Neural cell (in vitro differentiated cells): ENCODE results near the gene NPIPB6. TPM values are rescaled to one million over a fixed set of nuclear protein-coding genes. Genes with fewer than 3 reads are reported as not detected.

Source experiments
- H2AFZ ChIP-seq: fragments of 200-600, 300-800 bp; sonication (generic), shearing (Covaris generic); 2 replicates; pipeline ENCODE4 v1.6.0; 2014; ENCODE audit warnings: low read depth, mild to moderate bottlenecking, antibody characterized with exemption, low read length, moderate library complexity
- H3F3A ChIP-seq: fragments of 200-600 bp; shearing (Covaris generic); 2 replicates; pipeline ENCODE4 v1.6.1; 2016; ENCODE audit warnings: mild to moderate bottlenecking, moderate library complexity, mixed read lengths, antibody characterized with exemption, low read length; ENCODE audit not compliant: insufficient read depth, poor library complexity, severe bottlenecking
- H3K27ac ChIP-seq: fragments of 200-600, 300-800 bp; sonication (generic), shearing (Covaris generic); 2 replicates; pipeline ENCODE4 v1.5.1; 2014; ENCODE audit warnings: mild to moderate bottlenecking, low read length, moderate library complexity
- H3K27me3 ChIP-seq: fragments of 300-800, 200-600 bp; sonication (generic), shearing (Covaris generic); 2 replicates; pipeline ENCODE4 v1.6.0; 2014; ENCODE audit warnings: mild to moderate bottlenecking, low read depth, low read length, moderate library complexity; ENCODE audit not compliant: insufficient read depth
- H3K36me3 ChIP-seq: fragments of 300-800, 200-600 bp; sonication (generic), shearing (Covaris generic); 2 replicates; pipeline ENCODE4 v1.5.1; 2014; ENCODE audit warnings: mild to moderate bottlenecking, antibody characterized with exemption, low read length, moderate library complexity; ENCODE audit not compliant: insufficient read depth
- H3K4me2 ChIP-seq: fragments of 300-800, 200-600 bp; sonication (generic), shearing (Covaris generic); 2 replicates; pipeline ENCODE4 v1.6.0; 2014; ENCODE audit warnings: mild to moderate bottlenecking, low read length
- H3K4me3 ChIP-seq: fragments of 300-800, 200-600 bp; sonication (generic), shearing (Covaris generic); 2 replicates; pipeline ENCODE4 v1.5.1; 2014; ENCODE audit warnings: mild to moderate bottlenecking, low read length, moderate library complexity
- H3K79me2 ChIP-seq: fragments of 200-600 bp; shearing (Covaris generic); replicated peaks from 2 replicates; pipeline ENCODE4 v1.6.0; 2014; ENCODE audit warnings: mild to moderate bottlenecking, low read length, moderate library complexity; ENCODE audit not compliant: insufficient read depth
- H3K9ac ChIP-seq: fragments of 300-800, 200-600 bp; sonication (generic), shearing (Covaris generic); 2 replicates; pipeline ENCODE4 v1.6.1; 2016; ENCODE audit warnings: mild to moderate bottlenecking, low read length, mixed read lengths
- H3K9me2 ChIP-seq: fragments of 200-600 bp; shearing (Covaris generic); 2 replicates; pipeline ENCODE4 v1.6.1; 2016; ENCODE audit warnings: mild to moderate bottlenecking, low read length, mixed read lengths; ENCODE audit not compliant: insufficient read depth
- H3K9me3 ChIP-seq: fragments of 200-600, 300-800 bp; sonication (generic), shearing (Covaris generic); 2 replicates; pipeline ENCODE4 v1.6.1; 2016; ENCODE audit warnings: mild to moderate bottlenecking, mixed run types, low read length, moderate library complexity, mixed read lengths
- H4K20me1 ChIP-seq: fragments of 200-600 bp; shearing (Covaris generic); 2 replicates; pipeline ENCODE4 v1.6.1; 2016; ENCODE audit warnings: mild to moderate bottlenecking, mixed run types; ENCODE audit not compliant: insufficient read depth
- CTCF ChIP-seq: fragments of 450-650 bp; IDR thresholded peaks from 2 replicates; pipeline ENCODE4 v1.5.1; 2014; ENCODE audit warnings: antibody characterized with exemption, mild to moderate bottlenecking, moderate library complexity; ENCODE audit not compliant: poor library complexity, severe bottlenecking
- EP300 ChIP-seq: fragments of 450-650 bp; conservative IDR thresholded peaks from 2 replicates; pipeline ENCODE4 v1.6.1; 2014; ENCODE audit warnings: antibody characterized with exemption, mild to moderate bottlenecking, moderate library complexity; ENCODE audit not compliant: poor library complexity, severe bottlenecking
- EZH2 ChIP-seq: fragments of 200-600, 300-800 bp; shearing (Covaris generic), sonication (generic); IDR thresholded peaks from 2 replicates; pipeline ENCODE4 v1.6.1; 2014; ENCODE audit warnings: antibody characterized with exemption, low read length, borderline replicate concordance, mild to moderate bottlenecking; ENCODE audit not compliant: insufficient read depth, poor library complexity, severe bottlenecking
- MXI1 ChIP-seq: fragments of 450-650 bp; conservative IDR thresholded peaks from 2 replicates; pipeline ENCODE4 v1.6.1; 2014; ENCODE audit warnings: antibody characterized with exemption, mild to moderate bottlenecking; ENCODE audit not compliant: poor library complexity, severe bottlenecking
- POLR2AphosphoS5 ChIP-seq: IDR thresholded peaks from 2 replicates; pipeline ENCODE4 v1.6.1; 2012
- RAD21 ChIP-seq: fragments of 450-650 bp; conservative IDR thresholded peaks from 2 replicates; pipeline ENCODE4 v1.6.1; 2014; ENCODE audit warnings: antibody characterized with exemption, mild to moderate bottlenecking, moderate library complexity
- REST ChIP-seq: IDR thresholded peaks from 2 replicates; pipeline ENCODE4 v1.6.1; 2012; ENCODE audit warnings: borderline replicate concordance
- SMC3 ChIP-seq: fragments of 450-650 bp; conservative IDR thresholded peaks from 2 replicates; pipeline ENCODE4 v1.6.1; 2014; ENCODE audit warnings: antibody characterized with exemption, mild to moderate bottlenecking, moderate library complexity; ENCODE audit not compliant: poor library complexity
- TAF1 ChIP-seq: IDR thresholded peaks from 2 replicates; pipeline ENCODE4 v1.6.1; 2012; ENCODE audit warnings: low read depth
- polyA plus RNA-seq: library from polyadenylated mRNA; depleted of rRNA; stranded (reverse); fragments of >200 nt; gene quantifications from 2 replicates; pipeline ENCODE4 v1.2.3, GENCODE V29; 2014

NPIPB6 gene
- polyA plus RNA-seq, 1 donor from 2014 or later = 0.88 TPM

- Histone ChIP-seq H3K36me3 (peaks cover 11% of the 10 kb centered on the region), H3F3A (no peaks in the 10 kb centered on the region), H3K79me2 (peaks cover 49% of the 10 kb centered on the region), H3K9me3 (no peaks in the 10 kb centered on the region), H4K20me1 (peaks cover 41% of the 10 kb centered on the region), H3K27me3 (no peaks in the 10 kb centered on the region), H3K4me2 (no peak overlapping the region), H3K9me2 (no peaks in the 10 kb centered on the region), H3K4me3 (no peak overlapping the region), H2AFZ (no peak overlapping the region), H3K27ac (no peak overlapping the region), H3K9ac (no peak overlapping the region)
- no peak for TF ChIP-seq EZH2
- TF ChIP-seq SMC3 = no peak
- TF ChIP-seq RAD21 = no peak
- TF ChIP-seq REST = no peak
- no peak for TF ChIP-seq MXI1
- no peak for TF ChIP-seq CTCF
- TF ChIP-seq EP300 = no peak
- TF ChIP-seq POLR2AphosphoS5 = no peak
- no peak for TF ChIP-seq TAF1
Observed at GRCh38 chr16:28308794-28309584, 54.3 kb downstream of the NPIPB6 start.

GRCh38 chr16:28307936-28308335 is 55.4 kb downstream of the NPIPB6 start:
- H3F3A ChIP-seq = no peaks in the 10 kb centered on the region
- H4K20me1 ChIP-seq = peaks cover 49% of the 10 kb centered on the region
- no peaks in the 10 kb centered on the region for H3K27me3 ChIP-seq
- no peak overlapping the region for H3K4me3 ChIP-seq
- TF ChIP-seq SMC3 = no peak
- no peak for TF ChIP-seq TAF1
- no peak for TF ChIP-seq EZH2
- TF ChIP-seq CTCF = no peak
- no peak for TF ChIP-seq RAD21
- TF ChIP-seq MXI1 = no peak
- no peak for TF ChIP-seq POLR2AphosphoS5
- TF ChIP-seq REST = no peak
- TF ChIP-seq EP300 = no peak
- H3K9ac ChIP-seq = no peak overlapping the region
- no peak overlapping the region for H3K27ac ChIP-seq
- no peak overlapping the region for H3K4me2 ChIP-seq
- no peaks in the 10 kb centered on the region for H3K9me3 ChIP-seq
- no peak overlapping the region for H2AFZ ChIP-seq
- peaks cover 12% of the 10 kb centered on the region for H3K36me3 ChIP-seq
- peaks cover 50% of the 10 kb centered on the region for H3K79me2 ChIP-seq
- H3K9me2 ChIP-seq = no peaks in the 10 kb centered on the region
